Measurements from ENCODE around the gene CDK4. TPM values are rescaled to one million over a fixed set of nuclear protein-coding genes. Genes with fewer than 3 reads are reported as not detected.

CDK4 gene
- total and polyA plus RNA-seq, 2 donors from 2014 or later: 69.1 to 118 TPM

GRCh38 chr12:57764662-57765002, 12.5 kb upstream of the CDK4 start:
- peak in 2 of 5 donors; percentile 37 to 63 for DNase-seq
- peaks cover 0 to 5% (median 0%) of the 10 kb centered on the region in 3 donors for H3K36me3 ChIP-seq (ENCODE audit: control insufficient read depth in 2 of 3, insufficient read depth in 3 of 3, low read length in 3 of 3)
- H3K9ac ChIP-seq (ENCODE audit: low read length in 3 of 3): no peak overlapping the region
- peak overlapping the region; percentile 10 to 57 for H3K27ac ChIP-seq (ENCODE audit: low read depth in 2 of 2, low read length in 2 of 2)
- intact Hi-C loops (cut with DNase I): no loop called here
- TF ChIP-seq CTCF (IDR thresholded peaks at IDR 0.05; ENCODE audit: borderline replicate concordance, extremely low read depth, insufficient read depth): no peak
- peaks cover 0 to 27% (median 17%) of the 10 kb centered on the region in 3 donors for H3K4me1 ChIP-seq (ENCODE audit: control insufficient read depth in 2 of 3, insufficient read depth in 2 of 3, low read depth in 1 of 3, low read length in 3 of 3)
- peak overlapping the region in 2 of 3 donors; percentile 55 to 59 for H3K4me3 ChIP-seq (ENCODE audit: low read length in 3 of 3)
- H3K27me3 ChIP-seq (ENCODE audit: control insufficient read depth, insufficient read depth, low read length): peaks cover 30% of the 10 kb centered on the region
- no peaks in the 10 kb centered on the region for H3K9me3 ChIP-seq (ENCODE audit: control insufficient read depth in 2 of 3, insufficient read depth in 1 of 3, low read length in 3 of 3)
- no peak for FAIRE-seq

DNA sequence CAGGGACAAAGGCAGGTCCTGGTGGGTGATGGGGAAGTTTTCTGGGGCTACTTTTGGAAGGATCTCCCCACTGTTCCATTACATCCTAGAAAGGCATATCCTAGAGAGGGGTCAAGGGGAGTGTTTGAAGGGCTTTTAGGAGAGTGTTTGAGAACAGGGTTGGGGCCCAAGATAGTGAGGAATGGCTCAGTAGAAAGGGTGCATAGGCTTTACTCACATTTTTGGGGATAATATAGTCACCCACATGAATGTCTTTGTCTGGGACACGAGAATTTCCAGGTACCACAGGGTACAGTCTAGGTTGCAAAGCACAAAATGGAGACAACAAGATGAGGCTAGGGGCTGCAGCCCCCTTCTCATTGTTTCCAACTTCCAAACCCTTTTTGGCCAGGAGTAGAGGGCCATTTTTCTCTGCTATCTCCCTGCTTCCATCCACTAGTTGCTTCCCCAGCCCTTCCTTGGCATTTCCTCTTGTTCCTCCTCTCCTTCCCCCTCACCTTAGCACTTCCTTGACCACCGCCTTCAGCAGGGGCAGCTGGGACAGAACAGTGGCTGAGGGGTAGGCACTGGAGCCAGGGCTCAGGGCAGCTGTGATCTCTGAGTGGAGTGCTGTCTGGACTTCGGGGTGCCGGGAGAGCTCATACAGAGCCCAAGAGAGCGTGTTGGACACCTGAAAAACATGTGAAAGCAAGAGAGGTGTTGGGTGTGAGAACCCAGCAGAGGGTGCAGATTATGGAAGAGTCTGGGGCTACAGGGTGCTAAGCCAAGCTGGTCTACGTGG, 12.0 kb upstream of the CDK4 start:
- Histone ChIP-seq H3K4me1 (ENCODE audit: control insufficient read depth in 2 of 3, insufficient read depth in 2 of 3, low read depth in 1 of 3, low read length in 3 of 3) (peaks cover 0 to 26% (median 17%) of the 10 kb centered on the region in 3 donors), H3K36me3 (ENCODE audit: control insufficient read depth in 2 of 3, insufficient read depth in 3 of 3, low read length in 3 of 3) (peaks cover 0 to 5% (median 0%) of the 10 kb centered on the region in 3 donors), H3K4me3 (ENCODE audit: low read length in 3 of 3) (peak overlapping the region in 1 of 3 donors; percentile 55), H3K27ac (ENCODE audit: low read depth in 2 of 2, low read length in 2 of 2) (no peak overlapping the region), H3K27me3 (ENCODE audit: control insufficient read depth, insufficient read depth, low read length) (peaks cover 30% of the 10 kb centered on the region), H3K9me3 (ENCODE audit: control insufficient read depth in 2 of 3, insufficient read depth in 1 of 3, low read length in 3 of 3) (no peaks in the 10 kb centered on the region), H3K9ac (ENCODE audit: low read length in 3 of 3) (no peak overlapping the region)
- no peak for TF ChIP-seq CTCF (IDR thresholded peaks at IDR 0.05; ENCODE audit: borderline replicate concordance, extremely low read depth, insufficient read depth)
- FAIRE-seq (no peak), DNase-seq (peak in 1 of 5 donors; percentile 29)
- intact Hi-C loops (cut with DNase I): no loop called here

GRCh38 chr12:57762463-57762862, 10.4 kb upstream of the CDK4 start:
- H3K27ac ChIP-seq (ENCODE audit: low read depth in 2 of 2, low read length in 2 of 2): no peak overlapping the region
- H3K9me3 ChIP-seq (ENCODE audit: control insufficient read depth in 2 of 3, insufficient read depth in 1 of 3, low read length in 3 of 3): no peaks in the 10 kb centered on the region
- peaks cover 0 to 23% (median 17%) of the 10 kb centered on the region in 3 donors for H3K4me1 ChIP-seq (ENCODE audit: control insufficient read depth in 2 of 3, insufficient read depth in 2 of 3, low read depth in 1 of 3, low read length in 3 of 3)
- peaks cover 4 to 5% (median 4%) of the 10 kb centered on the region in 3 donors for H3K36me3 ChIP-seq (ENCODE audit: control insufficient read depth in 2 of 3, insufficient read depth in 3 of 3, low read length in 3 of 3)
- intact Hi-C loops (cut with DNase I): no loop called here
- no peak overlapping the region for H3K4me3 ChIP-seq (ENCODE audit: low read length in 3 of 3)
- FAIRE-seq: no peak
- no peak for DNase-seq
- no peak overlapping the region for H3K9ac ChIP-seq (ENCODE audit: low read length in 3 of 3)
- TF ChIP-seq CTCF (IDR thresholded peaks at IDR 0.05; ENCODE audit: borderline replicate concordance, extremely low read depth, insufficient read depth): no peak
- H3K27me3 ChIP-seq (ENCODE audit: control insufficient read depth, insufficient read depth, low read length): peaks cover 30% of the 10 kb centered on the region
